ENCODE data around the gene TYW5.

DNA sequence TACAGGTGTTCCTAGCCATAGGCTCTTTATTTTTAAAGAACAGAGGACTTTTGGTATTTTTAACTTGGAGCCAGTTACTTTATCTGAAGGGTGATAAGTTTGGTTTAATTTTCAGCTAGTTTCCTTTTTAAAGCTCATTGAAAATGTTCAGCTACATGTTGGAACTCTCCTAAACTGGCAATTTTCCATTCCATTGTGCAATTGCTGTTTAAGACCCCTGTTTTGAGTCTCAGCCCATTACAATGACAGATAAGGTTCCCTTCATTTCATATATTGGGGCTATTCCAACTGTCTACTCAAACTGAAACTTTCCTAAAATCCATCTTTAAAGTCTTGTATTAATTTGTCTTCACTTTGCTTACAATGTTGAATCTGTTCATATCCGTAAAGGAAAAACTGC, 11.7 kb upstream of the TYW5 start:
- TF ChIP-seq, protein P1, sequence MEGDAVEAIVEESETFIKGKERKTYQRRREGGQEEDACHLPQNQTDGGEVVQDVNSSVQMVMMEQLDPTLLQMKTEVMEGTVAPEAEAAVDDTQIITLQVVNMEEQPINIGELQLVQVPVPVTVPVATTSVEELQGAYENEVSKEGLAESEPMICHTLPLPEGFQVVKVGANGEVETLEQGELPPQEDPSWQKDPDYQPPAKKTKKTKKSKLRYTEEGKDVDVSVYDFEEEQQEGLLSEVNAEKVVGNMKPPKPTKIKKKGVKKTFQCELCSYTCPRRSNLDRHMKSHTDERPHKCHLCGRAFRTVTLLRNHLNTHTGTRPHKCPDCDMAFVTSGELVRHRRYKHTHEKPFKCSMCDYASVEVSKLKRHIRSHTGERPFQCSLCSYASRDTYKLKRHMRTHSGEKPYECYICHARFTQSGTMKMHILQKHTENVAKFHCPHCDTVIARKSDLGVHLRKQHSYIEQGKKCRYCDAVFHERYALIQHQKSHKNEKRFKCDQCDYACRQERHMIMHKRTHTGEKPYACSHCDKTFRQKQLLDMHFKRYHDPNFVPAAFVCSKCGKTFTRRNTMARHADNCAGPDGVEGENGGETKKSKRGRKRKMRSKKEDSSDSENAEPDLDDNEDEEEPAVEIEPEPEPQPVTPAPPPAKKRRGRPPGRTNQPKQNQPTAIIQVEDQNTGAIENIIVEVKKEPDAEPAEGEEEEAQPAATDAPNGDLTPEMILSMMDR (IDR thresholded peaks at IDR 0.05; ENCODE audit: insufficient read depth, low read depth, low read length), result no peak
- no peak for TF ChIP-seq EZH2 (IDR thresholded peaks at IDR 0.05; ENCODE audit: insufficient read depth, low read length)

All from astrocyte (in vitro differentiated cells and primary cell).